ENCODE results near the gene AKAP17A.

The AKAP17A gene

DNA sequence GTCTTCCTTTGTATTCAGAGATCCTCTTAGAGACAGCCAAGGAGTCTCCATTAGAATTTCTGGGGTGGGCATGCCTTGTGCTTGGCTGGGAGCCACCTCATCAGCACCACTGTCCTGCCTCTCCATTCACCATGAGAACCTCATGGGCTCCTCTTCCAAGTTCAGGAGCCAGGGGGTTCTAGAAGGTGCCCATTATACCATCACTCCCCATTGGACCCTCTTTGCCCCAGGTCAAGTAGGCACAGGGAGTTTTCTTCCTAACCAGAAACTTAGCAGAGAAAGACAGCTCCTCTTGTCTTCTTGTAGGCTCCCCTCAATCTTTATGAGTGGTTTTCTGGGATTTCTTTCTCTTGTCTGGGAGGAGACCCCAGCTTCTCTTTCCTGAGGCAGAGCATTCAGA is 54.6 kb downstream of the AKAP17A start:
- no peak overlapping the region for H3K27ac ChIP-seq
- TF ChIP-seq, protein P1, sequence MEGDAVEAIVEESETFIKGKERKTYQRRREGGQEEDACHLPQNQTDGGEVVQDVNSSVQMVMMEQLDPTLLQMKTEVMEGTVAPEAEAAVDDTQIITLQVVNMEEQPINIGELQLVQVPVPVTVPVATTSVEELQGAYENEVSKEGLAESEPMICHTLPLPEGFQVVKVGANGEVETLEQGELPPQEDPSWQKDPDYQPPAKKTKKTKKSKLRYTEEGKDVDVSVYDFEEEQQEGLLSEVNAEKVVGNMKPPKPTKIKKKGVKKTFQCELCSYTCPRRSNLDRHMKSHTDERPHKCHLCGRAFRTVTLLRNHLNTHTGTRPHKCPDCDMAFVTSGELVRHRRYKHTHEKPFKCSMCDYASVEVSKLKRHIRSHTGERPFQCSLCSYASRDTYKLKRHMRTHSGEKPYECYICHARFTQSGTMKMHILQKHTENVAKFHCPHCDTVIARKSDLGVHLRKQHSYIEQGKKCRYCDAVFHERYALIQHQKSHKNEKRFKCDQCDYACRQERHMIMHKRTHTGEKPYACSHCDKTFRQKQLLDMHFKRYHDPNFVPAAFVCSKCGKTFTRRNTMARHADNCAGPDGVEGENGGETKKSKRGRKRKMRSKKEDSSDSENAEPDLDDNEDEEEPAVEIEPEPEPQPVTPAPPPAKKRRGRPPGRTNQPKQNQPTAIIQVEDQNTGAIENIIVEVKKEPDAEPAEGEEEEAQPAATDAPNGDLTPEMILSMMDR (IDR thresholded peaks at IDR 0.05) = no peak
- DNase-seq (ENCODE audit: low spot score) = no peak
- H3K4me3 ChIP-seq = no peak overlapping the region

DNA sequence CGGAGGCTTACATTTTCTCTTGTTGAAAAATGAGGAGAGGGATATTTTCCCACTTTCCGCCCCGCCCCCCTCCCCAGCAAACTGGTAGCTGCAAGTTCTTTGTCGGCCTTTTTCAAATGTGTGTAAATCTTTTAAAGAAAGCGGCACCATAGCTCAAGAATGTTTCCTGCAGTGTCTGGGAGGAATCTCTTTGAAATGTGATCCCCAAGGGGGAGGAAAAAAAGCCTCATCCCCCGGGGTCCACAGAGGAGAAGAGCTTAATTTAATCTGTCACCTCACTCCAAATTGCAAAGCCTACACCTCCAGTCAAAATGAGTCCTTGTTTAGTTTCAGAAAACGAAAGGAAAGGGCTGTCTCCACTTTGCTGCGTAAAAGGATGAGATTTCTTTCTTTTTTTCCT is 58.2 kb downstream of the AKAP17A start:
- no peak for DNase-seq (ENCODE audit: low spot score)
- TF ChIP-seq, protein P1 (IDR thresholded peaks at IDR 0.05) = no peak
- H3K4me3 ChIP-seq = no peak overlapping the region
- no peak overlapping the region for H3K27ac ChIP-seq

All from coronary artery (tissue), 2 donors.